ENCODE results near the gene WDR43.

- TF ChIP-seq CTCF (conservative IDR thresholded peaks at IDR 0.05; ENCODE audit: low read depth in 2 of 2) (no peak), ZNF331 (CRISPR knock-in tag; IDR thresholded peaks at IDR 0.05; ENCODE audit: low read depth) (no peak), POLR2AphosphoS5 (IDR thresholded peaks at IDR 0.05; ENCODE audit: low read depth) (no peak), JUNB (IDR thresholded peaks at IDR 0.05; ENCODE audit: unreplicated experiment) (no peak), EZH2phosphoT487 (IDR thresholded peaks at IDR 0.05; ENCODE audit: unreplicated experiment) (no peak), STAT1 (IDR thresholded peaks at IDR 0.05; ENCODE audit: unreplicated experiment) (no peak), EZH2 (IDR thresholded peaks at IDR 0.05; ENCODE audit: low read depth, unreplicated experiment) (no peak)
Measured at GRCh38 chr2:28948160-28948559, 53.7 kb downstream of the WDR43 start.

All from GM23338 (cell line).